Liver (tissue), 9 donors: ENCODE measurements around the gene SLC2A9. TPM values are rescaled to one million over a fixed set of nuclear protein-coding genes. Genes with fewer than 3 reads are reported as not detected.

Experiments used
- DNase-seq: peaks from one replicate; pipeline ENCODE4 v3.0.0-alpha.2; 2017; ENCODE audit warnings: low spot score
- H3K27ac ChIP-seq, 2 donors: one replicate each; pipeline ENCODE4 v1.7.0; 2013; ENCODE audit warnings: inconsistent platforms in 2 of 2, low read length in 2 of 2, control low read depth in 1 of 2, low read depth in 1 of 2, mild to moderate bottlenecking in 1 of 2
- H3K27me3 ChIP-seq, 4 donors: one replicate each; pipeline versions ENCODE4 v1.6.1 to v1.7.0; 2013; ENCODE audit warnings: low read length in 3 of 4, inconsistent platforms in 1 of 4, mild to moderate bottlenecking in 1 of 4, moderate library complexity in 1 of 4; ENCODE audit not compliant: control insufficient read depth in 4 of 4, insufficient read depth in 4 of 4
- H3K36me3 ChIP-seq, 4 donors: one replicate each; pipeline versions ENCODE4 v1.6.1 to v1.7.0; 2013; ENCODE audit warnings: low read length in 3 of 4, mild to moderate bottlenecking in 3 of 4, low read depth in 1 of 4, moderate library complexity in 1 of 4; ENCODE audit not compliant: control insufficient read depth in 4 of 4, insufficient read depth in 3 of 4
- H3K4me1 ChIP-seq, 4 donors: one replicate each; pipeline versions ENCODE4 v1.6.1 to v1.7.0; 2013; ENCODE audit warnings: low read length in 3 of 4, mild to moderate bottlenecking in 3 of 4, moderate library complexity in 1 of 4; ENCODE audit not compliant: control insufficient read depth in 4 of 4, insufficient read depth in 4 of 4
- H3K4me3 ChIP-seq, 3 donors: one replicate each; pipeline versions ENCODE4 v1.6.1 to v1.7.0; 2013; ENCODE audit warnings: low read length in 3 of 3, control low read depth in 1 of 3, low read depth in 1 of 3, mild to moderate bottlenecking in 1 of 3
- H3K9ac ChIP-seq, 2 donors: one replicate each; pipeline ENCODE4 v1.7.0; 2013; ENCODE audit warnings: low read length in 2 of 2, mild to moderate bottlenecking in 2 of 2, moderate library complexity in 2 of 2, control low read depth in 1 of 2, low read depth in 1 of 2
- H3K9me3 ChIP-seq, 4 donors: one replicate each; pipeline versions ENCODE4 v1.6.1 to v1.7.0; 2013; ENCODE audit warnings: low read length in 3 of 4; ENCODE audit not compliant: control insufficient read depth in 4 of 4
- EGR1 ChIP-seq, 2 donors: IDR thresholded peaks; 2 replicates each; pipeline ENCODE4 v1.6.1; 2016 to 2018; ENCODE audit warnings: antibody characterized with exemption in 2 of 2, low read depth in 2 of 2
- FOXA1 ChIP-seq: IDR thresholded peaks from 2 replicates; pipeline ENCODE4 v1.6.1; 2016; ENCODE audit warnings: antibody characterized with exemption
- FOXA2 ChIP-seq: IDR thresholded peaks from 2 replicates; pipeline ENCODE4 v1.6.1; 2016; ENCODE audit warnings: antibody characterized with exemption
- GABPA ChIP-seq, 2 donors: IDR thresholded peaks in 1 of 2; conservative IDR thresholded peaks in 1 of 2; 2 replicates each; pipeline ENCODE4 v1.6.1; 2016; ENCODE audit warnings: antibody characterized with exemption in 2 of 2, mild to moderate bottlenecking in 1 of 2, moderate library complexity in 1 of 2
- HNF4A ChIP-seq, 2 donors: conservative IDR thresholded peaks; 2 replicates each; pipeline ENCODE4 v1.6.1; 2016; ENCODE audit warnings: antibody characterized with exemption in 2 of 2, mild to moderate bottlenecking in 2 of 2
- HNF4G ChIP-seq: IDR thresholded peaks from 2 replicates; pipeline ENCODE4 v1.6.1; 2016; ENCODE audit warnings: antibody characterized with exemption
- JUND ChIP-seq, 2 donors: IDR thresholded peaks; 2 replicates each; pipeline ENCODE4 v1.6.1; 2016; ENCODE audit warnings: antibody characterized with exemption in 2 of 2
- NR2F2 ChIP-seq: IDR thresholded peaks from 2 replicates; pipeline ENCODE4 v1.6.1; 2016; ENCODE audit warnings: antibody characterized with exemption
- RAD21 ChIP-seq, 2 donors: IDR thresholded peaks; 2 replicates each; pipeline ENCODE4 v1.6.1; 2016; ENCODE audit warnings: antibody characterized with exemption in 2 of 2, mild to moderate bottlenecking in 2 of 2
- RXRA ChIP-seq, 2 donors: IDR thresholded peaks; 2 replicates each; pipeline ENCODE4 v1.6.1; 2017 to 2018; ENCODE audit warnings: antibody characterized with exemption in 2 of 2, mild to moderate bottlenecking in 1 of 2
- SP1 ChIP-seq: IDR thresholded peaks from 2 replicates; pipeline ENCODE4 v1.6.1; 2018; ENCODE audit warnings: antibody characterized with exemption, mild to moderate bottlenecking
- TAF1 ChIP-seq: conservative IDR thresholded peaks from 2 replicates; pipeline ENCODE4 v1.6.1; 2016; ENCODE audit warnings: antibody characterized with exemption, mild to moderate bottlenecking
- YY1 ChIP-seq: IDR thresholded peaks from 2 replicates; pipeline ENCODE4 v1.6.1; 2016; ENCODE audit warnings: antibody characterized with exemption, mild to moderate bottlenecking
- WGBS: extraction: QIAGEN DNeasy Blood & Tissue Kit; methylation state at CpG from one replicate; pipeline ENCODE4 v1.1.7; 2013; 5-methylcytosine and 5-hydroxymethylcytosine counted together
- polyA plus RNA-seq, 2 donors: library from polyadenylated mRNA; stranded (reverse) in 1 of 2; unstranded in 1 of 2; fragments of 200-250 nt in 1 of 2; fragments of >200 nt in 1 of 2; fragmentation: Nextera tagmentation in 1 of 2; extraction: Ambion mirVana in 1 of 2; gene quantifications; one replicate each; pipeline versions ENCODE4 v1.2.1 to v1.2.3, GENCODE V29; 2013 to 2015
- total RNA-seq, 2 donors: library from RNA; depleted of rRNA; stranded (reverse); fragments of >200 nt; gene quantifications; one replicate each; pipeline ENCODE4 v1.2.3, GENCODE V29; 2014
- TF ChIP-seq, protein P1 (sequence below): IDR thresholded peaks from 2 replicates; pipeline ENCODE4 v1.6.1; 2016; ENCODE audit warnings: antibody characterized with exemption
- TF ChIP-seq, protein P2 (sequence below): IDR thresholded peaks from 2 replicates; pipeline ENCODE4 v1.6.1; 2016; ENCODE audit warnings: antibody characterized with exemption
- TF ChIP-seq, protein P3 (sequence below): IDR thresholded peaks from 2 replicates; pipeline ENCODE4 v1.6.1; 2016; ENCODE audit warnings: antibody characterized with exemption
- TF ChIP-seq, protein P4 (sequence below): fragments of 150-350 bp; IDR thresholded peaks from 2 replicates; pipeline ENCODE4 v1.5.1; 2017; ENCODE audit warnings: improper control_type of control experiment, low read depth, low read length; ENCODE audit not compliant: missing input control
- TF ChIP-seq, protein P5 (sequence below): IDR thresholded peaks from 2 replicates; pipeline ENCODE4 v1.6.1; 2016; ENCODE audit warnings: antibody characterized with exemption, mild to moderate bottlenecking
- donor health status: healthy.
- donor health status: healthy.
- donor health status: healthy.
- donor health status: healthy.
- donor health status: healthy.

The SLC2A9 gene
- total and polyA plus RNA-seq, 4 donors: 6.2 to 49.0 (median 21.6) TPM

DNA sequence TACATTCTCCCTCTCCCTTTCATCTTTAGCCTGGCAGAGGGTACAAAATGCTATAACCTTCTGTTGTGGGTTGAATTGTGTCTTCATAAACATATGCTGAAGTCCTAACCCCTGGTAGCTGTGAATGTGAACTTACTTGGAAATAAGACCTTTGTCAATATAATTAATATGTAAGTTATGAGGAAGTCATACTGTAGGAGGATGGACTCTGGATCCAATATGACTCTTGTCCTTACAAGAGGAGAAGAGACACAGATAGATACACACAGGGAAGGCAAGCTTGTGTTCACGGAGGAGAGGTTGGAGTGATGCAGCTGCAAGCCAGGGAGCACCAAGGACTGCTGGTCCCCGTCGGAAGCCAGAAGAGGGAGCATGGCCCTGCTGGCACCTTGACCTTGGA, 94.7 kb downstream of the SLC2A9 start:
- no peaks in the 10 kb centered on the region for H3K27me3 ChIP-seq
- TF ChIP-seq YY1: no peak
- TF ChIP-seq, protein P1, sequence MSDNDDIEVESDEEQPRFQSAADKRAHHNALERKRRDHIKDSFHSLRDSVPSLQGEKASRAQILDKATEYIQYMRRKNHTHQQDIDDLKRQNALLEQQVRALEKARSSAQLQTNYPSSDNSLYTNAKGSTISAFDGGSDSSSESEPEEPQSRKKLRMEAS: no peak
- TF ChIP-seq, protein P2, sequence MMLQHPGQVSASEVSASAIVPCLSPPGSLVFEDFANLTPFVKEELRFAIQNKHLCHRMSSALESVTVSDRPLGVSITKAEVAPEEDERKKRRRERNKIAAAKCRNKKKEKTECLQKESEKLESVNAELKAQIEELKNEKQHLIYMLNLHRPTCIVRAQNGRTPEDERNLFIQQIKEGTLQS: no peak
- TF ChIP-seq, protein P3, sequence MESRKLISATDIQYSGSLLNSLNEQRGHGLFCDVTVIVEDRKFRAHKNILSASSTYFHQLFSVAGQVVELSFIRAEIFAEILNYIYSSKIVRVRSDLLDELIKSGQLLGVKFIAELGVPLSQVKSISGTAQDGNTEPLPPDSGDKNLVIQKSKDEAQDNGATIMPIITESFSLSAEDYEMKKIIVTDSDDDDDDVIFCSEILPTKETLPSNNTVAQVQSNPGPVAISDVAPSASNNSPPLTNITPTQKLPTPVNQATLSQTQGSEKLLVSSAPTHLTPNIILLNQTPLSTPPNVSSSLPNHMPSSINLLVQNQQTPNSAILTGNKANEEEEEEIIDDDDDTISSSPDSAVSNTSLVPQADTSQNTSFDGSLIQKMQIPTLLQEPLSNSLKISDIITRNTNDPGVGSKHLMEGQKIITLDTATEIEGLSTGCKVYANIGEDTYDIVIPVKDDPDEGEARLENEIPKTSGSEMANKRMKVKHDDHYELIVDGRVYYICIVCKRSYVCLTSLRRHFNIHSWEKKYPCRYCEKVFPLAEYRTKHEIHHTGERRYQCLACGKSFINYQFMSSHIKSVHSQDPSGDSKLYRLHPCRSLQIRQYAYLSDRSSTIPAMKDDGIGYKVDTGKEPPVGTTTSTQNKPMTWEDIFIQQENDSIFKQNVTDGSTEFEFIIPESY: no peak
- no peak for TF ChIP-seq HNF4G
- TF ChIP-seq EGR1 (IDR thresholded peaks at IDR 0.05; ENCODE audit: low read depth in 2 of 2): no peak
- TF ChIP-seq GABPA (IDR thresholded peaks at IDR 0.05 in 1 of 2, conservative IDR thresholded peaks at IDR 0.05 in 1 of 2): no peak
- no peak for TF ChIP-seq FOXA2
- TF ChIP-seq JUND (IDR thresholded peaks at IDR 0.05): no peak
- TF ChIP-seq, protein P4, sequence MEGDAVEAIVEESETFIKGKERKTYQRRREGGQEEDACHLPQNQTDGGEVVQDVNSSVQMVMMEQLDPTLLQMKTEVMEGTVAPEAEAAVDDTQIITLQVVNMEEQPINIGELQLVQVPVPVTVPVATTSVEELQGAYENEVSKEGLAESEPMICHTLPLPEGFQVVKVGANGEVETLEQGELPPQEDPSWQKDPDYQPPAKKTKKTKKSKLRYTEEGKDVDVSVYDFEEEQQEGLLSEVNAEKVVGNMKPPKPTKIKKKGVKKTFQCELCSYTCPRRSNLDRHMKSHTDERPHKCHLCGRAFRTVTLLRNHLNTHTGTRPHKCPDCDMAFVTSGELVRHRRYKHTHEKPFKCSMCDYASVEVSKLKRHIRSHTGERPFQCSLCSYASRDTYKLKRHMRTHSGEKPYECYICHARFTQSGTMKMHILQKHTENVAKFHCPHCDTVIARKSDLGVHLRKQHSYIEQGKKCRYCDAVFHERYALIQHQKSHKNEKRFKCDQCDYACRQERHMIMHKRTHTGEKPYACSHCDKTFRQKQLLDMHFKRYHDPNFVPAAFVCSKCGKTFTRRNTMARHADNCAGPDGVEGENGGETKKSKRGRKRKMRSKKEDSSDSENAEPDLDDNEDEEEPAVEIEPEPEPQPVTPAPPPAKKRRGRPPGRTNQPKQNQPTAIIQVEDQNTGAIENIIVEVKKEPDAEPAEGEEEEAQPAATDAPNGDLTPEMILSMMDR: no peak
- no peak for TF ChIP-seq HNF4A (conservative IDR thresholded peaks at IDR 0.05)
- no peak for TF ChIP-seq NR2F2
- no peak for TF ChIP-seq RXRA (IDR thresholded peaks at IDR 0.05)
- TF ChIP-seq TAF1: no peak
- no peak for TF ChIP-seq RAD21 (IDR thresholded peaks at IDR 0.05)
- no peaks in the 10 kb centered on the region for H3K4me1 ChIP-seq
- no peaks in the 10 kb centered on the region for H3K9me3 ChIP-seq
- H3K4me3 ChIP-seq: no peak overlapping the region
- no peak overlapping the region for H3K9ac ChIP-seq
- H3K36me3 ChIP-seq: peaks cover 0 to 7% (median 0%) of the 10 kb centered on the region in 4 donors
- H3K27ac ChIP-seq: no peak overlapping the region
- no peak for DNase-seq
- 94% methylated on average over 3 of the region's 3 CpGs for WGBS

DNA sequence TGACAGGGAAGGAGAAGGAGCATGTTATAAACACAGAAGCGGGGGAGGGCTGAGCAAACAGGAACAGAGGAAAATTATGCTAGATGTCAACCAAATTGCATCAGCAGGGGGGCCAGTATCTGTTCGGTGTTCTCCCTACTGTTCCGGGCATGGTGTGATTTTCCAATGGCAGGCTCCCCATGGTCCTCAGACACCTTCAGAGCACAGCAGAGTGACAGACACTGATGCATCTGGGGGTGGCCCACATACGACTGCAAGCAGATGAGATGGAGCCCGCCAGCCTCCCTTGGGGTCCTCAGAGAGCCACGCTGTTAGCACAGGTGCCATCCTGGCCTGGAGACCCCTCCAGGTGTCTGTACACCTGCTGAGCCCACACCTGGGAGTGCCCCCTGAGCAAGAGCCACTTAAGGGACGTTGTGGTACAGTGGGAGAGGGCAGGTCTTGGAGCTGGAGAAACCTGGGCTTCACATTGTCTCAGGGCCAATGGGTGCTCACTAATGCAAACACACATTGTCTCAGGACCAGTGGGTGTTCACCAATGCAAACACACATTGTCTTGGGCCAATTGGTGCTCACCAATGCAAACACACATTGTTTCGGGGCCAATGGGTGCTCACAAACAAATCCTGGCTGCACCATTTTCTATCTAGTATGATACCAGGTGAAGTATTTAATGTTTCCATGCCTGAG, 95.4 kb downstream of the SLC2A9 start:
- no peak for DNase-seq
- TF ChIP-seq, protein P1: no peak
- no peak for TF ChIP-seq FOXA2
- TF ChIP-seq, protein P3: no peak
- no peak for TF ChIP-seq TAF1
- TF ChIP-seq, protein P2: no peak
- no peak for TF ChIP-seq RXRA (IDR thresholded peaks at IDR 0.05)
- TF ChIP-seq, protein P5, sequence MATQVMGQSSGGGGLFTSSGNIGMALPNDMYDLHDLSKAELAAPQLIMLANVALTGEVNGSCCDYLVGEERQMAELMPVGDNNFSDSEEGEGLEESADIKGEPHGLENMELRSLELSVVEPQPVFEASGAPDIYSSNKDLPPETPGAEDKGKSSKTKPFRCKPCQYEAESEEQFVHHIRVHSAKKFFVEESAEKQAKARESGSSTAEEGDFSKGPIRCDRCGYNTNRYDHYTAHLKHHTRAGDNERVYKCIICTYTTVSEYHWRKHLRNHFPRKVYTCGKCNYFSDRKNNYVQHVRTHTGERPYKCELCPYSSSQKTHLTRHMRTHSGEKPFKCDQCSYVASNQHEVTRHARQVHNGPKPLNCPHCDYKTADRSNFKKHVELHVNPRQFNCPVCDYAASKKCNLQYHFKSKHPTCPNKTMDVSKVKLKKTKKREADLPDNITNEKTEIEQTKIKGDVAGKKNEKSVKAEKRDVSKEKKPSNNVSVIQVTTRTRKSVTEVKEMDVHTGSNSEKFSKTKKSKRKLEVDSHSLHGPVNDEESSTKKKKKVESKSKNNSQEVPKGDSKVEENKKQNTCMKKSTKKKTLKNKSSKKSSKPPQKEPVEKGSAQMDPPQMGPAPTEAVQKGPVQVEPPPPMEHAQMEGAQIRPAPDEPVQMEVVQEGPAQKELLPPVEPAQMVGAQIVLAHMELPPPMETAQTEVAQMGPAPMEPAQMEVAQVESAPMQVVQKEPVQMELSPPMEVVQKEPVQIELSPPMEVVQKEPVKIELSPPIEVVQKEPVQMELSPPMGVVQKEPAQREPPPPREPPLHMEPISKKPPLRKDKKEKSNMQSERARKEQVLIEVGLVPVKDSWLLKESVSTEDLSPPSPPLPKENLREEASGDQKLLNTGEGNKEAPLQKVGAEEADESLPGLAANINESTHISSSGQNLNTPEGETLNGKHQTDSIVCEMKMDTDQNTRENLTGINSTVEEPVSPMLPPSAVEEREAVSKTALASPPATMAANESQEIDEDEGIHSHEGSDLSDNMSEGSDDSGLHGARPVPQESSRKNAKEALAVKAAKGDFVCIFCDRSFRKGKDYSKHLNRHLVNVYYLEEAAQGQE: no peak
- no peak for TF ChIP-seq NR2F2
- no peak for TF ChIP-seq GABPA (IDR thresholded peaks at IDR 0.05 in 1 of 2, conservative IDR thresholded peaks at IDR 0.05 in 1 of 2)
- no peak for TF ChIP-seq SP1
- TF ChIP-seq FOXA1: no peak
- Histone ChIP-seq H3K9ac (no peak overlapping the region), H3K4me1 (no peaks in the 10 kb centered on the region), H3K27ac (no peak overlapping the region), H3K36me3 (peaks cover 0 to 2% (median under 1%) of the 10 kb centered on the region in 4 donors), H3K4me3 (no peak overlapping the region), H3K9me3 (no peaks in the 10 kb centered on the region), H3K27me3 (no peaks in the 10 kb centered on the region)
- WGBS: 92% methylated on average over 8 of the region's 8 CpGs
